Suprapubic skin (tissue), 4 donors: Measurements from ENCODE around the gene FNBP1.

Experiments
- EP300 ChIP-seq: sonication (generic); formaldehyde crosslinking; IDR thresholded peaks from one replicate; pipeline ENCODE4 v1.6.1; 2017; ENCODE audit warnings: antibody characterized with exemption
- POLR2A ChIP-seq, 2 donors: fragments of 450-650 bp; IDR thresholded peaks; one replicate each; pipeline ENCODE4 v1.6.1; 2017; ENCODE audit warnings: antibody characterized with exemption in 2 of 2, mild to moderate bottlenecking in 2 of 2, moderate library complexity in 2 of 2
- POLR2AphosphoS5 ChIP-seq, 3 donors: sonication (generic); formaldehyde crosslinking; IDR thresholded peaks; one replicate each; pipeline ENCODE4 v1.6.1; 2017; ENCODE audit warnings: antibody characterized with exemption in 3 of 3
- TF ChIP-seq, protein P1 (sequence below), 2 donors: fragments of 200-600 bp in 1 of 2; fragments of 450-650 bp in 1 of 2; sonication (generic) in 1 of 2; IDR thresholded peaks; one replicate each; pipeline ENCODE4 v1.5.1; 2016 to 2019; ENCODE audit warnings: antibody characterized with exemption in 2 of 2, mild to moderate bottlenecking in 1 of 2, moderate library complexity in 1 of 2

DNA sequence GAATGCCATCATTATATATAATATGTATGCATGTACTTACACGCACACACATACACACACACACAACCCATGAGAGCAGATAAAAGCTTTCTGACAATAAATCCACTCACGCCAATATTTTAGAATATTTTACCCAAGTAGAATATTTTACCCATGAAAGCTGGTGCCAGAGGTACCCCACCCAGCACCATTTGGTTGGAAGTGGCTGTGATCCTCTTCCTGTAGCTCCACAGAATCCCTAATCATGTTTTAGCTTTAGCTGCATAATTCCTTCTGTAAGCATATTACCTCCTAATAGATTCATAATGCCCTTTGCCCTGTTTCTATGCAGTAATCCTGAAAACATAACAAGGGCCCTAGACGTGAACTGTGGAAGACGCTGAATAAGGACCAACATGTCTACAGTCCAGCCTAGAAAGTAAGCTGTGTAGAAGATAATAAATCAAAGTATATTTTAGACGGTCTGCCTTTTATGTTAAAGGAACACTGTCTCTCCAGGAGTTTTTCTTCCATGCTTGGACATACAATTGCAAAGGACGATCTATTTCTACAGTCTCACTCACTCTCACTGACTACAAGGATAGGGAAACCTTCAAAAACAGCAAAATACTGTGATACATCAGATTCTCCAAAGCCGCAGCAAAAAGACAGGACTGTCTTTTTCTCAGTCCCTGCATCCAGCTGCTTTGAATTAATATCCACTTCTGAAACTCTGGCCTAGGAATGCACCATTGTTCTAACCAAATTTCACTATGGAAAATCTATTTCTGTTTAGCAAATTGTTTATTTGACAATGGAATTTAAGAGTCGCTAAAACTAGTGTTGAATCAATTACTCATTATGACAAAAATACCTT lies 109.6 kb downstream of the FNBP1 start:
- TF ChIP-seq, protein P1, sequence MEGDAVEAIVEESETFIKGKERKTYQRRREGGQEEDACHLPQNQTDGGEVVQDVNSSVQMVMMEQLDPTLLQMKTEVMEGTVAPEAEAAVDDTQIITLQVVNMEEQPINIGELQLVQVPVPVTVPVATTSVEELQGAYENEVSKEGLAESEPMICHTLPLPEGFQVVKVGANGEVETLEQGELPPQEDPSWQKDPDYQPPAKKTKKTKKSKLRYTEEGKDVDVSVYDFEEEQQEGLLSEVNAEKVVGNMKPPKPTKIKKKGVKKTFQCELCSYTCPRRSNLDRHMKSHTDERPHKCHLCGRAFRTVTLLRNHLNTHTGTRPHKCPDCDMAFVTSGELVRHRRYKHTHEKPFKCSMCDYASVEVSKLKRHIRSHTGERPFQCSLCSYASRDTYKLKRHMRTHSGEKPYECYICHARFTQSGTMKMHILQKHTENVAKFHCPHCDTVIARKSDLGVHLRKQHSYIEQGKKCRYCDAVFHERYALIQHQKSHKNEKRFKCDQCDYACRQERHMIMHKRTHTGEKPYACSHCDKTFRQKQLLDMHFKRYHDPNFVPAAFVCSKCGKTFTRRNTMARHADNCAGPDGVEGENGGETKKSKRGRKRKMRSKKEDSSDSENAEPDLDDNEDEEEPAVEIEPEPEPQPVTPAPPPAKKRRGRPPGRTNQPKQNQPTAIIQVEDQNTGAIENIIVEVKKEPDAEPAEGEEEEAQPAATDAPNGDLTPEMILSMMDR (IDR thresholded peaks at IDR 0.05), result no peak
- TF ChIP-seq POLR2AphosphoS5 (IDR thresholded peaks at IDR 0.05) (no peak), POLR2A (IDR thresholded peaks at IDR 0.05) (no peak), EP300 (no peak)
